Stomach smooth muscle (tissue), 2 donors: ENCODE data around the gene KLHL36.
A peak's percentile ranks its signal among the peaks of the same experiment; 100 is the strongest.

ENCODE experiments used
- H3K27ac ChIP-seq: one replicate; pipeline ENCODE4 v1.7.0; 2013; ENCODE audit warnings: mild to moderate bottlenecking, low read length, inconsistent platforms
- H3K27me3 ChIP-seq, 2 donors: one replicate each; pipeline ENCODE4 v1.7.0; 2013; ENCODE audit warnings: low read length in 2 of 2; ENCODE audit not compliant: insufficient read depth in 2 of 2, control insufficient read depth in 1 of 2
- H3K36me3 ChIP-seq, 2 donors: one replicate each; pipeline ENCODE4 v1.7.0; 2013; ENCODE audit warnings: low read length in 2 of 2; ENCODE audit not compliant: control insufficient read depth in 2 of 2, insufficient read depth in 2 of 2
- H3K4me1 ChIP-seq: one replicate; pipeline ENCODE4 v1.7.0; 2013; ENCODE audit warnings: low read length; ENCODE audit not compliant: control insufficient read depth, insufficient read depth
- H3K4me3 ChIP-seq, 2 donors: one replicate each; pipeline ENCODE4 v1.7.0; 2013; ENCODE audit warnings: low read length in 2 of 2
- H3K9ac ChIP-seq, 2 donors: one replicate each; pipeline ENCODE4 v1.7.0; 2013; ENCODE audit warnings: low read length in 2 of 2, mild to moderate bottlenecking in 1 of 2
- H3K9me3 ChIP-seq, 2 donors: one replicate each; pipeline ENCODE4 v1.7.0; 2013; ENCODE audit warnings: low read length in 2 of 2; ENCODE audit not compliant: control insufficient read depth in 2 of 2
- donor health status: healthy.
- donor health status: Pancreatic carcinoma.

Gene KLHL36

GRCh38 chr16:84699712-84700445, 51.6 kb downstream of the KLHL36 start, which contains the start of gene USP10:
USP10 (plus strand) TSS chr16:84700000; CDS start chr16:84700091, 91 bp downstream.
- no peaks in the 10 kb centered on the region for H3K36me3 ChIP-seq
- no peak within 1 kb of the TSS for H3K27ac ChIP-seq
- peaks cover 12% of the 10 kb centered on the region for H3K4me1 ChIP-seq
- H3K4me3 ChIP-seq, result peak within 1 kb of the TSS; percentile 77 to 86
- no peaks in the 10 kb centered on the region for H3K9me3 ChIP-seq
- no peaks in the 10 kb centered on the region for H3K27me3 ChIP-seq
- peak within 1 kb of the TSS; percentile 66 to 75 for H3K9ac ChIP-seq

GRCh38 chr16:84700446-84701300, 52.4 kb downstream of the KLHL36 start:
- H3K4me3 ChIP-seq, result peak overlapping the region; percentile 77 to 86
- H3K4me1 ChIP-seq, result peaks cover 12% of the 10 kb centered on the region
- H3K27ac ChIP-seq, result no peak overlapping the region
- H3K9me3 ChIP-seq, result no peaks in the 10 kb centered on the region
- no peaks in the 10 kb centered on the region for H3K36me3 ChIP-seq
- H3K9ac ChIP-seq, result peak overlapping the region; percentile 66 to 75
- H3K27me3 ChIP-seq, result no peaks in the 10 kb centered on the region

GRCh38 chr16:84703681-84704080, 55.4 kb downstream of the KLHL36 start:
- Histone ChIP-seq H3K9me3 (no peaks in the 10 kb centered on the region), H3K4me3 (no peak overlapping the region), H3K27ac (no peak overlapping the region), H3K36me3 (no peaks in the 10 kb centered on the region), H3K27me3 (no peaks in the 10 kb centered on the region), H3K4me1 (peaks cover 12% of the 10 kb centered on the region), H3K9ac (no peak overlapping the region)

- H3K9ac ChIP-seq, result no peak overlapping the region
- no peaks in the 10 kb centered on the region for H3K36me3 ChIP-seq
- H3K9me3 ChIP-seq, result no peaks in the 10 kb centered on the region
- H3K27me3 ChIP-seq, result no peaks in the 10 kb centered on the region
- H3K4me3 ChIP-seq, result no peak overlapping the region
- H3K4me1 ChIP-seq, result peaks cover 13% of the 10 kb centered on the region
- no peak overlapping the region for H3K27ac ChIP-seq
Measured at GRCh38 chr16:84704253-84704652, 55.9 kb downstream of the KLHL36 start.

- H3K4me3 ChIP-seq, result no peak overlapping the region
- H3K9me3 ChIP-seq, result no peaks in the 10 kb centered on the region
- H3K27ac ChIP-seq, result no peak overlapping the region
- H3K36me3 ChIP-seq, result peaks cover 0 to 2% of the 10 kb centered on the region in 2 donors
- H3K27me3 ChIP-seq, result no peaks in the 10 kb centered on the region
- H3K4me1 ChIP-seq, result peaks cover 9% of the 10 kb centered on the region
- H3K9ac ChIP-seq, result no peak overlapping the region
Measured at GRCh38 chr16:84706856-84707255, 58.5 kb downstream of the KLHL36 start.

- Histone ChIP-seq H3K36me3 (peaks cover 0 to 4% of the 10 kb centered on the region in 2 donors), H3K4me1 (peaks cover 9% of the 10 kb centered on the region), H3K9ac (no peak overlapping the region), H3K27me3 (no peaks in the 10 kb centered on the region), H3K4me3 (no peak overlapping the region), H3K9me3 (no peaks in the 10 kb centered on the region), H3K27ac (no peak overlapping the region)
Measured at GRCh38 chr16:84709609-84710008, 61.3 kb downstream of the KLHL36 start.

- H3K4me1 ChIP-seq, result peaks cover 7% of the 10 kb centered on the region
- H3K4me3 ChIP-seq, result no peak overlapping the region
- no peaks in the 10 kb centered on the region for H3K9me3 ChIP-seq
Measured at GRCh38 chr16:84710686-84711085, 62.4 kb downstream of the KLHL36 start.

More at GRCh38 chr16:84710686-84711085, 62.4 kb downstream of the KLHL36 start:
- H3K36me3 ChIP-seq, result peaks cover 0 to 4% of the 10 kb centered on the region in 2 donors
- H3K27me3 ChIP-seq, result no peaks in the 10 kb centered on the region
- no peak overlapping the region for H3K9ac ChIP-seq
- no peak overlapping the region for H3K27ac ChIP-seq
